ENCODE measurements around the gene SUV39H2. TPM values are rescaled to one million over a fixed set of nuclear protein-coding genes. Genes with fewer than 3 reads are reported as not detected.

SUV39H2 gene
- total and polyA plus RNA-seq, 10 of the 15 experiments (the other 5 are each of a cell fraction or from before 2014, with no cell fraction given), result 24.3 to 41.1 (median 30.0) TPM

- TF ChIP-seq ATF7 (IDR thresholded peaks at IDR 0.05; ENCODE audit: low read depth) (peak; percentile 39; the same call in 1 of the 2 replicates), CEBPZ (IDR thresholded peaks at IDR 0.05; ENCODE audit: low read depth, low read length) (no peak), ZNF217 (IDR thresholded peaks at IDR 0.05) (no peak), FOS (IDR thresholded peaks at IDR 0.05; ENCODE audit: borderline replicate concordance, extremely low read depth, insufficient read length) (no peak), SMAD5 (IDR thresholded peaks at IDR 0.05; ENCODE audit: low read depth) (no peak), BMI1 (IDR thresholded peaks at IDR 0.05; ENCODE audit: borderline replicate concordance) (no peak), CREB1 (IDR thresholded peaks at IDR 0.05; ENCODE audit: low read depth) (no peak), JUNB (IDR thresholded peaks at IDR 0.05) (peak; percentile 88), MTA2 (IDR thresholded peaks at IDR 0.05; ENCODE audit: low read depth) (peak; percentile 68; the same call in 1 of the 2 replicates), MAX (IDR thresholded peaks at IDR 0.05; ENCODE audit: low read depth, low read length) (no peak), DPF2 (IDR thresholded peaks at IDR 0.05) (peak; percentile 54; the same call in 1 of the 2 replicates), IRF4 (IDR thresholded peaks at IDR 0.05; ENCODE audit: low read depth, low read length) (peak; percentile 72; the same call in 1 of the 2 replicates), HDGF (IDR thresholded peaks at IDR 0.05) (no peak)
These were observed 5.4 kb upstream of the SUV39H2 start (continued) for GRCh38 chr10:14873090-14873760.

Measured in GM12878 (cell line).